ENCODE data around the gene DMRTB1.
A peak's percentile ranks its signal among the peaks of the same experiment; 100 is the strongest.
"Not testable (repeated sequence)": the region's sequence is repeated elsewhere in the genome, so short reads cannot be mapped to it uniquely, and the experiment has no call there.

Gene DMRTB1

GRCh38 chr1:53459321-53460175 is at the start of gene DMRTB1:
DMRTB1 (plus strand) TSS chr1:53459399; CDS start chr1:53459454, 55 bp downstream.
- DNase-seq = no peak

- DNase-seq = no peak
Observed at GRCh38 chr1:53409695-53410094, 49.5 kb upstream of the DMRTB1 start.

DNA sequence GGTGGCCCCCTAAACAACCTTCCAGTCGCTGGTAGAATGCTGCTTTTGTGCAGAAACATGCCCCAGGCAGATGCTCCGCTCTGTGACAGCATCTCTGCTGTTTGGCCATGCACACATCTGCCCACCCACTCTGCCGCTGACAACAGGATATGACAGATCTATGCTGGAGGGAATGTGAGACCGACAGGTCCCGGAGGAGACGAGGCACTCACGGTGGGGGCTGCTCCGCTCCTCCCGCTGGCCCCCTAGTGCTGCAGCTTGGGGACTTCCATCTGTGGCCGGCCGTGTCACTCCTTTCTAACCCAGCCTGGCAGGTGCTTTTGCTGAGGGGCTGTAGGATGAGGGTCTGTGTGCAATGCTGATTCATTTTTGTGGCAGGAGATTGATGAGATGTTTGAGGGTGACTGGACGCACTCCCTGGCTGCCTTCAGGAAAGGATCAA is 49.1 kb upstream of the DMRTB1 start:
- DNase-seq = peak; percentile 55

- DNase-seq = no peak
Observed at GRCh38 chr1:53410701-53411100, 48.5 kb upstream of the DMRTB1 start.

DNA sequence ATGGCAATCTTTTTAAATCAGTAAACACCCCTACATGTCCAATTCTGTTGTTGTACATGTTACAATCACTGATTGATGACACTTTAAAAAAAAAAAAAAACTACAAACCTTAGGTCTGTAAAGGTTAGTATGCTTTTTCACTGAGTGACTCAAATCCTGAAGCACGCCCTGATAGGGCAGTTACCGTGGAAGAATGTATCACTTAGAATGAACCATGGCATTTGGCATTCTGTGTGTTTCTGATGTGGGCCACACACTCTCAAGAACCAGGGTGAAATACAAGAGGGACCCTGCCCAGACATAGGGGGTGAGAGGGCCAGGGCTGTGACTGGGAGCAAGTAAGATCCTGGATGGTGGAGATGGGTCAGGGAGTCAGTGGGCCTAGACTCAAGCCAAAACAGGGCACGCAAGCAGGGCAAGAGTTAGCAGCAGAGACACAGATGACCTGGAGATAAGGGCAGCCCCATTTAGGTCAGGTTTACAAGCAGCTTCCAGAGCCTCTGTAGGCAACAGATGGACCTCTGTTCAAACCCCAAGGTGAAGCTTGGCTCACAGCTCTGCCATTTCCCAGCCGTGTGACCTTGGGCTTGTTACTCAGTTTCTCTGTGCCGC is 47.6 kb upstream of the DMRTB1 start:
- DNase-seq = peak; percentile 20

DNA sequence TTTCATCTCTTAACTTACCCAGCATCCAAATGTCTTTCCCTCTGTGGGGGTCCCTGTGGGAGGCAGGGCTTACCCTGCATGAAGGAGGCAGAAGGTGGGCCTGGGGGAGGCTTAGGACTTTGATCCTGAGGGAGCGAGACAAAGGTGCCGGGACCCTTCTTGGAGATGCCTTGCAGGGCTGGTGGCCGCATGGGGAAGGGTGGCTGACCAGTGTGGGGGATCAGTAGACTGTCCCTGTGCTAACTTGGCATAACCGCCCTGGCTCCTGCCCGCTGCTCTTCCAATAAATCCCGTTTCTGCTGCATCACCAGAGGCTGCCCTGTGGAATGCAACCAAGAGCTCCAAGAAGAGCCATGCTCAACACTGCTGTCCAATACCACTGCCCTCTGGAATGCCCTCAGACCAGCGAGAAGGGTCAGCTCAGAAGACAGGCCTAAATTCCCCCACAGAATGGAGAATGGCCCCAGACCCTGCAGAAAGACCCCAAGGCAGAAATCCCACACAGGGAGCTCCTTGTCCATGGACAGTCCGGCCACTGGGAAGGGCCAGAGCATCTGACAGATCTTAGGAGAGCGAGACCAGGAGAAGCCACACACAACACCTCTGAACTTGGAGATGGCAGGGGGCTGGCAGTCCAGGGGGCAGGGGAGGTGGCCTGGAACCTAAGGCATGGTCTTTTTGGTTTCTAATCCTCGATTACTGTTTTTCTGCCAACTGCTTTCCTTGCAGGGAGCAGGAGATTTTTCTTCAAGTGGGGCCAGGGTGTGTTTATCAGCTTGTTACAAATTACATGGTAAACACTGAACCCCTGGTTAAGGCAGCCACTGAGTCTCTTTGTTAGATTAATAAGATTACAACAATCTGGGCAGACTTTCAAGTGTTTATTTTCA is 46.7 kb upstream of the DMRTB1 start:
- no peak for DNase-seq

DNA sequence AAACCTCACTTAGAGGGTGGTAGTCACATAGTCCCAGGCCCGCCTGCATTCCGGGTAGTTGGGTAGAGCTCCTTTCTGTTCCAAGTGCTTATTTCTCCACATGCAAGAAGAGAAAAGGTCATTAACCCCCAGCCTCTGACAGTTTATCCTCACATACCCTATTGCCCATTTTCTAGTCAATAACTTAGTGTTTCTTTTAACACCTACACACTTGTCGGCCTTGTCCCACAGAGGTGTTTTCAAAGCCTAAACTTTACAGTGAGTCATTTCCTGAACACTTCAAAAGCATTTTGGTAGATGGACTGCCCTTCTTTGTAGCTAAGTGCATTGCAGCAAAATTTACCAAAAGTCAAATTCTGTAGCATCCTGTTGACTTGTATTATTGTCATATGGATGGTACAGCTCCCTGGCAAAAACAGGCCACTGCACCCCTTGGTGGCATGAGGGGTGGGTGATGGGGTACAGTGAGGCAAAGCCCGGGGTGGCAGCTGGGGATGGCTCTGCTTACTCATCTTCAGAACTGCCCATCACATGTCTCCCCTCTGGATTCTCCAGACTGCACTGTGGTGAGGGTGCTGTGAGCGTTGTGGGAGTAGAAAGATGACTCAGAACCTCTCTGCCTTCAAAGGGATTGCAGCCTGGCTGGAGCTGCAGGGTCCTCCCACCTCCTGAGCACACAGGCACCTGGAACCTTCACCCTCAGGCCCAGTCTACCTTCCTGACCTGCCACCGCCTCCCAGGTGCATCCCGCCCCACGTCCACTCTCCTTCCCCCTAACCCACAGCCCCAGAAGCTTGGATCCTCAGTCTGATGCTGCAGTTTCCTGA is 45.8 kb upstream of the DMRTB1 start:
- DNase-seq = peak; percentile 91

- DNase-seq = no peak
Observed at GRCh38 chr1:53414632-53415031, 44.6 kb upstream of the DMRTB1 start.

DNA sequence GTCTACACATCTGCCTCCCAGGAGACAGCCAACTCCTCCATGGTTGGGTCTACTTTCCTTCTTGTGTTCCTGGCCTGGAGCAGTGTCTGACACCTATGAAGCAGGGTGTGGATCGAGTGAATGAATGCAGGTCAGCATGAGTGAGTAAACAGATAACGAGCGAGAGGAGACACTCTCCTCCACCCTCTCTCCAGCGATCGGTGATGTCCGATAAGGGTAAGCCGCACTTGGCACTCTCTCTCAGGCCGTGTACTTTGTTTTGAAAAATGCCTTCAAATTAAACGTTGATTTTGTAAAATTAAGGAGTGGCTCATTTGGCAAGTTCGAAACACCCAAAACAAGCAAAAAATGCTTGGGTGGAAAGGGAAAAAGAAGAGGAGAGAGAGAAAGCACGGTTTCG is 43.8 kb upstream of the DMRTB1 start:
- DNase-seq = no peak

GRCh38 chr1:53416269-53416813 is 42.9 kb upstream of the DMRTB1 start:
- no peak for DNase-seq

GRCh38 chr1:53417074-53417511 is 42.1 kb upstream of the DMRTB1 start:
- no peak for DNase-seq

DNA sequence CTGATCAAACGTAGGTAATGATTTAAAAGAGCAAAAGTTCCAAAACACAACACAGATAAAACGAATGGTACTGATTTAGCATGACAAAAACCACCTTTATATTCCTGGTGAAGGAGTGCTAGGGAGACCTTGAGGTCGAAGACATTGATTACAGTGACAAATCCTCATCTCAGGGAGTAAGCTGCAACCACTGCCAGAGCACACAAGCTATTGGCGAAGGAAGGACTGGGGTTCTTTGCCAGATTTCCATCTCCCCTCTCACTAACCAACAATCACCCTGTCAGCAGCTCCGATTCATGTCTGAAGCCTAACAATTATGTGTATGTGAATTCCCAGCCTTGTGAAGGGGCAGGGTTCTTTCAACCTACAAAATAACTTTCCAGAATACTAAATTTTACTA is 40.2 kb upstream of the DMRTB1 start:
- no peak for DNase-seq

DNA sequence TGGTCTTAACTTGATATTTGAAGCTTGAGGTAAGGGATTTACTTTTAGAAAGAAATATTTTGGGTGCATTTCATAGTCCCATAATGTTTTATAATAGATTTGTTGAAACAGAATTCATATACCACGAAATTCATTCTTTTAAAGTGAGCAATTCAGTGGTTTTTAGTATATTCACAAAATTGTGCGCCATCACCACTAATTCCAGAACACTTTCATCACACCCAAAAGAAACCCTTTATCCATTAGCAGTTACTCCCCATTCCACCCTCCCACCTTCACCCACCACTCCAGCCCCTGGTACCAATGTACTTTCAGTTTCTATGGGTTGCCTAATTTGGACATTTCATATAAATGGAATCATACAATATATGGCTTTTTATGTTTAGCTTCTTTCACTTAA is 38.9 kb upstream of the DMRTB1 start:
- DNase-seq = no peak

- DNase-seq = no peak
Observed at GRCh38 chr1:53421208-53421607, 38.0 kb upstream of the DMRTB1 start.

DNA sequence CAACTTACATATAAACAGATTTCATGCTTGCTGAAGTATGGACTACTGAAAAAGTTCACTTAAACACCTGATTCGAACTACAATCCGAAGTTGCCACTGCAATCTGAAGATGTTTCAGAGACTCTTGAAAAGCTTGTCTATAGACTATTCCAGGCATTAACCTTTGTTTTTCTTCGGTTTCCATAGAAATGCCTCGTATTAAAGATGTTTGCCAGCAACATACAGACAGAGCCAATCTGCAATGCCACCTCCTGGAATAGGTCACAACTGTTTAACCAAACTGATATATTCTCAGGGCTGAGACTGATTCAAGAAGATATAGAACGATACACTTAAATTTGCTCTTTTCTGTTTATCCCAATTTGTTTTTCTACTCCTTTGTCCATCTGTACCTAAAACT is 28.9 kb upstream of the DMRTB1 start:
- DNase-seq = no peak

- no peak for DNase-seq
Observed at GRCh38 chr1:53430779-53431178, 28.4 kb upstream of the DMRTB1 start.

DNA sequence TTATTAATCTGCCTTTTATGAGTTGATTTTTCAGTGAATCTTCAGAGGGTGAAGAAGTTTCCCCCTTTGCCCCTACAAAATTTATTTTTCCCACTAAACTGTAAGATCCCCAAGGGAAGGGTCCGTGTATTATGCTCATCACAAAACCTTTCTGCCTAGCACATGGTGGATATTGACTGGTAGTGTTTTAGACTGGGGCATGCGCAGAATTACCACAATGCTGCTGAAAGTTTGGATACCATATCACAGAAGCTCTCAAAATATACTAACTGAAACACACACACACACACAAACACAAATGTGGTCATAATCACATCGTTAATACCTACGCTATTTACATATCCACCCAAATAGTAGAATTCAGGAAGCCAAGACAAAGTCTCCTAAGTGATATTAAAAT is 28.0 kb upstream of the DMRTB1 start:
- no peak for DNase-seq

GRCh38 chr1:53431805-53432565 is 27.2 kb upstream of the DMRTB1 start:
- no peak for DNase-seq

DNA sequence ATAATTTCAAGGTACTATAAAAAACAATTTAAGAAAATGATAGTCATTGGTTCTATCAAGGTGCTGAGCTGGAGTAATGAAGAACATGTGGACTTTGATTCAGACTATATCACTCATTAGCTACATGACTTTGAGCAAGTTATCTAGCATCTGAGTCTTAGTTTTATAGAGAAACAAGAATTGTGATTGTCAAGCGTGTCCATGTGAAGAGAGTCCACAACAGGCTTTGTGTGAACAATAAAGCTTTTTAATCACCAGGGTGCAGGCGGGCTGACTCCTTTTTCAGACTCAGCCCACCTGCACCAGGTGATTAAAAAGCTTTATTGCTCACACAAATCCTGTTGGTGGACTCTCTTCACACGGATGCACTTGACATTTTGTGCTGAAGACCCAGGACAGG is 26.6 kb upstream of the DMRTB1 start:
- no peak for DNase-seq

GRCh38 chr1:53434405-53435007 is 24.7 kb upstream of the DMRTB1 start:
- DNase-seq = not testable (repeated sequence)

DNA sequence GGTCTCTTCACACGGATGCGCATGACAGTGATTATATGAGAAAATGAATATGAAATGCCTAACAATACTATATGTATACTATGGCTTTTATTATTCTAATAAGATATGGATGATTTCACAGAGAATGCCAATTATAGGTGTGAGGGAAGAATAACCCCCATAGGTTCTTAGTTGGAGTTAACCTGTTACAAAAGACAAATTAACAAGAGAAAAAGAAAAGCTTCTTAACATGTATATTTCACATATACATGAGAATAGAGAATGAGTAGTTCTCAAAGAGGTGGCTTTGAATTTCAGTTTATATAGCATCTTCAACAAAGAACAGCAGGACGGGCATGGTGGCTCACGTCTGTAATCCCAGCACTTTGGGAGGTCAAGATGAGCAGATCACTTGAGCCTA is 24.0 kb upstream of the DMRTB1 start:
- no peak for DNase-seq

Measured in kidney glomerular epithelial cell (primary cell).